ENCODE measurements around the gene FGF9.
A peak's percentile ranks its signal among the peaks of the same experiment; 100 is the strongest.

The FGF9 gene

DNA sequence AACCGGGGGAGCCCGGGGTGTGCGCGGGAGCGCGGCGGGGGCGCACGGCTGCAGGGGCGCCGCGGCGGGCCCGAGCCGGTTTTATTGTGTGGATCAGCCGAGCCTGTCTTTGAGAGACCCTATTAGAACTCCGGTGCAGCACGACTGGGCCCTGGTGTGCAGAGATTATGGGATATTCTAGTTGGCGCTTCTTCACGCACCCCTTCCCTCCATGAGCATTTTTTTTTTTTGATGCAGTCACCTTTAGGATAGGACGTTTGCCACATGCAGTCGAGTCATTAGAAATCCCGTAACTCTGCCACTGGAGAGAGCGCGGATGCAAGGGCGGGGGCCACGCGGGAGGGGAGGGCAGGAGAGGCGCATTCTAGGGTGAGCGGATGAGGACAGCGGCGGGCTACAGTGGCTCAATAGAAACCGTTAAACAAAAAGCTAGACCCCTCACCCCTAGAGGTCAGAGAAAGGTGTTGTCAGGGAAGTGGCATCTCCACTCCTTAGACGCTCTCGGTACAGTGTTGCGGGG lies 3.7 kb downstream of the FGF9 start:
- DNase-seq (ENCODE audit: low read depth) = no peak

DNA sequence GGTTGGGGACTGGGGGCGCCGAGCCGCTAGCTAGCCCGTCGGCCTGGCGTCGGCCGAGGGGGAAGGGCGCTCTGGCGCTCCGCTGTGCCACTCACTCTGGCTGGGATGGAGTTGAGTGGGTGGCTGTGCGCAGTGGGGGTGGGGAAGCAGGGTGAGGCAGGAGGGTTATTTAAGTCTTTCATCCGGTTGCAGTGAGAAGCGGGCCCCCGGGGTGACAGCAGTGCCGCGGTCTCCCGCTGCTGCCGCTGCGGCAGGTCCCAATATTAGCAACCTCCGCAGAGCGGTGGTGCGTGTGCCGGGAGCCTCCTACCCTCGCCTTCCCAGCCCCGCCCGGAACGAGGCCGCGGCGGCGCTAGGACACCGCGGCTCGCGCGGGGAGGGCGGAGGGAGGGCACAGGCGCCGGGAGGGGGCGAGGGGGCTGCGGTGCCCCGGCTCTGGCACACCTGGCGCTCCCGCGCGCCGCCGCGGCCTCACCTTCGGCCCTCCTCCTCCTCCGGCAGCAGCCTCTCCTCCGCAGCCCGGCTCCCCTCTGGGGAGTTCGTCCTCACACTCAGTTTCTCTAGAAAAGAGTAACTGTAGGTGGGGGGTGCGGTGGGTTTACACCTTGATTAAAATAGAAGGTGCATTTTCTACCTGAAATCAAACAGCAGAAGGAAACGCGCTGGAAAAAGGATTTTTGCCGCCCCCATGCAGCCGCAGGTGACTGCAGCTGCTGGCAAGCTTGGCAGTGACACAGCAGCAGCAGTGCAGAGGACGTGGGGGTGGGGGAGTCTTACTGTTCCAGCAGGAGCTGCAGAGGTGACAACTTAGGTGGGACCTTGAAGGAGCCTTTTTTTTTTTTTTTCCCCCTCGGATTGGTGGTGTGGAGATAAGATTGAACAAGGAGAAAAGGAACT lies 4.5 kb downstream of the FGF9 start:
- peak; percentile 37 for DNase-seq (ENCODE audit: low read depth)

DNA sequence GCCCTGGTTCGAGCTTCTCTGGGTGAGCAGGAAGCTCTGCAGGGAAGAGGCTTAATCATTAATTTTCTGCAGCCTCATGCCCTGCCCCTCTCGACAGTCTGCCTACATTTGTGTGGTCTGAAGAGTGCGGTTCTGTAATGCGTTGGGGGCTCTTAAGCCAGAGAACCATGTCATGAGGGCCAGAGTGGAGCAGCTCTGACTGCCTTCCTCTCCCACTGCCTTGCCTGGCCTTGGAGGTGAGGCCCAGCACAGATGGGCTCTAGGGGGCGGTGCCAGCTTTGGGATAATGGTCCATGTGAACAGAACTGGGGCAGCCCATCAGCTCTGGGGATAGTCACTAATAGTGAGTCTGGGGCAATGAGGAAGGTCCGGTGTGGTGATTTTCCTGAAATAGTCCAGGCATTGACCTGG lies 5.7 kb downstream of the FGF9 start:
- no peak for DNase-seq (ENCODE audit: low read depth)

- DNase-seq (ENCODE audit: low read depth) = no peak
These were observed 6.3 kb downstream of the FGF9 start for GRCh38 chr13:21677075-21677623.

DNA sequence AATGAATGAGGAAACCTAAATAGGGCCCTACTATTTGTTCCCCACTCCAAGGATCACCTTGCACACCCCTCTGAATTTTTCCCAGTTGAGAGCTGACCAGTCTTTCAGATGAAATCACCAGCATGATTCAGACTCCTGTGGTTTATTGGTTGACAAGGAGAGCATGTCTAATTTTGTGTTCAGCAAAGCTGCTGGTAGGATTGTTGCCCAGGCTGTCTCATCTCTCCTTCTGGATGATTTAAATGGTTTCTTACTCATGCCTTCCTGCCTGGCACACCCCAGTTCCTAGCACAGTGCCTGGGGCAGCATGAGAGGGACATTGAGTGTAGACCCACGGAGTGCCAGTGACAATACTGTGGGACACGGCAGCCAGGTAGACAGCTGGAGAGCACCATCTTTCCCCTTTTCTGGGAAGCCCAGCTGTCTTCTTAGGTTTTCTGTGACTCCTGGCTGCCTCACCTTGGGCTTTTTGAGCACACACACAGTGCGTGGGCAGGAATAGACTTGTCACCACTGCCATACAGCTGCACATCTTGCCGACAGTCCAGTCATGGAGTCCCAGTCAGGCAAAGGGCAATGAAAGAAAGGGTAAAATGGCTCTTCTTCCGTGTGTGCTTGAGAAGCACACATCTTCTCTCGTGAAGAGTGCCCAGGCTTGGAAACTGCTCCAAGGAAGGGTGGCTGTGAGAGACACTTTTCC lies 12.3 kb downstream of the FGF9 start:
- DNase-seq (ENCODE audit: low read depth) = no peak

DNA sequence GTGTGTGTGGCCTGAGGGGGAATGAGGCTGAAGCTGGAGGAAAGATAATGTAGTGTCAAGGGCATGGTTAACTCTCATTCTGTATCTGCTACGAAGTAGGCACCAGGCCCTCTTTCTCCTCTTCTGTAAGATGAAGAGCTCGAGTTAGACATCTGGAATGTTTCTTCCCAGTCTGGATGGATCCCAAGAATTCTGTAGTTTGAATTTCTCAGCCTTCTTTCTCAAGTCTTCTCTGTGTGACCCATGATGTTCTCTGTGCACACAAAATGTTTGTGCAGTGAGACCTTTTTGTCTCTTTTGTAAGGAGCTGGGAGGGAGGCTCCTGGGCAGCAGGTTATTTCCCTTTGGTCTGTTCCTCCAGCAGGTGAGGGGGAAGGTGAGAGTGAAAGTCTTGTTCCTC lies 13.7 kb downstream of the FGF9 start:
- DNase-seq (ENCODE audit: low read depth) = no peak

DNA sequence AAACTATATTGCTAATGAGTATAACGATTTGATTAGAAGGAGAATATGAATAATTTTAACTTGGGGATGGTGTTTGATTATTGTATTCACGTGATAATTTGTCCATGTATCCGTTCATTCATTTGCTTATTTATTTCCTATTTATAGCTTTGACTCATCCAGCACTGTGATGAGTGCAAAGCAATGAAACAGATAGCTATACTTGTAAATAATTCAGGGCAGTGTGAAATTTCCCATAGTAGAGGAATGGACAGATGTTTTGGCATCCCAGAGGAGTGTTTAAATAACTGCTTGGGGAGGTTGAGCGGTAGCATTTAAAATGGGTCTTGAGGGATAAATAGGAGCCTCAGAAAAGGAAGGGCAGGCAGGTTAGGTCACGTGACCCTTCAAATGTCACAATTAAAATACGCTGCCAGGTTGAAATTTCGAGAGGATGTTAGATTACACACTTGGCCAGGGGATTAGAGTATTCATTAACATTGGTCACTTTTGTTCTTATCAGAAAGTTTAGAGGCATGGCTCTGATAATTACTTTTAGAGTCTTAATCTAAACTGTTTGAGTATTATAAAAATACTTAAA lies 14.7 kb downstream of the FGF9 start:
- DNase-seq (ENCODE audit: low read depth) = no peak

DNA sequence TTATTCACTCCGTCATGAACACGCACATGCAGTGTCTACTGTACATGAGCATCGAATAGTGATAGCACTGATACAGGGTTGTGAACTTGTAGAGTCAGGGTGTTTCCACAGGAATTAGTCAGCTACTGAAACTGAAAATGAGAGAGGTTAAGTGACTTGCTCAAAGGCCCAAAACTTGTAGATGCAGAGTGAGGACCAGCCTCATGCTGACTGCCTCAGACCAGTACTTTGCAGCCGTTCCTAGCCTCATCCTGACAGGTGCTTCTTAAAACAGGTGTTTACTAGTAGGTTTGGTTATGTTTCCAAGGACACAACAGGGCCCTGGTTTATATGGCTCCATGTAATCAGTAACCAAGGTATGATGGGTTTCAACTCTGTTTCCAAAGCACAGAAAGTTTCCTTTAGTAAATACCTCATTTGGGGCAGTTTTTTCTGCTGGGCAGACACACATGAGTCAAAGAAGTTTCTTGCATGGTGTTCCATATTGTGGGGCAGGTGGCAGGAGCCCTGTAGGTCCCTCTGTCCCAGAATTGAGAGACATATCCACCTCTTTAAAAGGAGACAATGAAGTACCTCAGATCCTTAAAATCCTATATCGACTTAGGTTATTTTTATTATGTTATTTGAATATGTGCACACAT lies 16.0 kb downstream of the FGF9 start:
- DNase-seq (ENCODE audit: low read depth) = no peak

- DNase-seq (ENCODE audit: low read depth) = no peak
These were observed 17.2 kb downstream of the FGF9 start for GRCh38 chr13:21688056-21688455.

DNA sequence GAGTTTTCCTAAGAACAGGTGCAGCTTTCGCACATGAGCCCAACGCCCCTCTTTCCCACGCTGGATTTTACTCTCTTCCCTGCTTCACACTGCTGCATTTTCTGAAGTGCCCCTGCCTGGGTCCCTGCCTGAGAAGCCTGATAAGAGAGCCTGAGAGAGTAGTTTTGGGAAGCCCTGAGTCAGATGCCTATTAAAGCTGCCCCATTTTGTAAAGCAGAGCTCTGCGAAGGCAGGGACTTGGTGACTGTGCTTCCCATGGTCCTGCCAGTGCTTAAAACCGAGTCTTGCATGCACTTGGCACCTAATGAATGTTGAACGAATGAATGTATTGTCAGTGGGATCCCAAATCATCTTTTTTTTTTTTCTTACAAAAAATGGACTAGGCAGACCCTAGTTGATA lies 18.2 kb downstream of the FGF9 start:
- no peak for DNase-seq (ENCODE audit: low read depth)

GRCh38 chr13:21690955-21691354 lies 20.1 kb downstream of the FGF9 start:
- DNase-seq (ENCODE audit: low read depth) = no peak

DNA sequence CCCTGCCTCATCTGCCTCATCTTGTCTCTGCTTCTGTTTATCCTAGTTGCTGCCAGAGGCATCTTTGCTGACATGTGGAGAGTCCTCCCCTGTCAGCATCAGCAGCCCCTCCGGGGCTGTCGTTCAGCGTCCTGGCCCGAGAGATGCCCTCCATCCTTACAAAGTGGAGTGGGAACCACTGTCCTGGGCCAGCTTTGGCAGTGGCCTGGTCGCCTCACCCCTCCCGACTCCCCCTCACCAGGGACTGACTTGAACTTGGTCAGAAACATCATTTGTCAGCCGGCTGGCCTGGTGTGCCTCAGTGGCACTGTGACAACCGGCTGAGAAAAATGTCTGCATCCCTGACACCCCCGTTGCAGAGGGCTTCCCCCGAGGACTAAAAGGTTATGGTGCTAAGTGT lies 20.6 kb downstream of the FGF9 start:
- no peak for DNase-seq (ENCODE audit: low read depth)

- no peak for DNase-seq (ENCODE audit: low read depth)
These were observed 21.1 kb downstream of the FGF9 start for GRCh38 chr13:21691928-21692327.

- DNase-seq (ENCODE audit: low read depth) = no peak
These were observed 24.0 kb downstream of the FGF9 start for GRCh38 chr13:21694831-21695230.

DNA sequence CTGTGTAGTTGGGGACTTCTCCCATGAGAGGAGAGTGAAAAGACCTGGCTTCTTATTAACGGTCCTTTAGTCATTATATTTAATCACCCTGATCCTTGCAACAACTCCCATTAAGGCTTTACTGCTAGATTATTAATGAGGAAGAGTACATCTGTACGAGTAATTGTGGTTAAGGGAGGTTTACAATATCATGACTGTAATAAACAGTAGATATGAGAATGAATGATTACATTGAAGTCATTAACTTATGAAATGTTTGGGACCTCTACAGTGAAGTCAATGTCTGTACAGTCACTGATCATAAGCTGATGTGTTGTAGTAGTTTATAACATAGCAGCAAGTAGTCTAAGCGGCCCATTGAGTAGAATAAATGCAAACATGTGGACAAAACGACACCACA lies 24.7 kb downstream of the FGF9 start:
- no peak for DNase-seq (ENCODE audit: low read depth)

DNA sequence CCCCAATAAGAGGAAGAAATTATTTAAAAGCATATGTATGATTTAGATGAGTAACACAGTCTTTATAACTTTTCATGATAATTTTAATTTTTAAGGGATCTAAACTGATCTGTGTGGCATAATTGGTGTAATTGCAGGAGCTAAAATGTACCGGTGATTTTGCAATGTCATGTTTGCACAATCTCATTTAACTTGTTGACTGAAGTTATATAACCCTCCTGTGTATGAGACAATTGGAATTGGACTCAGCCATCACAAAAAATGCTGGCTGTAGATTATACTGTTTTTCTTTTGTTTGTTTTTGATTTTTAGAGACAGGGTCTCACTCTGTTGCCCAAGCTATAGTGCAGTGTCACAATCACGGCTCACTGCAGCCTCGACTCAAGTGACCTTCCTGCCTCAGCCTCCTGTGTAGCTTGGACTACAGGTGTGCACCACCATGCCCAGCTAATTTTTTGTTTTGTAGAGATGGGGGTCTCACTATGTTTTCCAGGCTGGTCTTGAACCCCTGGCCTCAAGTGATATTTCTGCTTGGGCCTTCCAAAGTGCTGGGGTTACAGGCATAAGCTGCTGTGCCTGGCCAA lies 26.1 kb downstream of the FGF9 start:
- DNase-seq (ENCODE audit: low read depth) = no peak

GRCh38 chr13:21698817-21699679 lies 28.2 kb downstream of the FGF9 start:
- no peak for DNase-seq (ENCODE audit: low read depth)

DNA sequence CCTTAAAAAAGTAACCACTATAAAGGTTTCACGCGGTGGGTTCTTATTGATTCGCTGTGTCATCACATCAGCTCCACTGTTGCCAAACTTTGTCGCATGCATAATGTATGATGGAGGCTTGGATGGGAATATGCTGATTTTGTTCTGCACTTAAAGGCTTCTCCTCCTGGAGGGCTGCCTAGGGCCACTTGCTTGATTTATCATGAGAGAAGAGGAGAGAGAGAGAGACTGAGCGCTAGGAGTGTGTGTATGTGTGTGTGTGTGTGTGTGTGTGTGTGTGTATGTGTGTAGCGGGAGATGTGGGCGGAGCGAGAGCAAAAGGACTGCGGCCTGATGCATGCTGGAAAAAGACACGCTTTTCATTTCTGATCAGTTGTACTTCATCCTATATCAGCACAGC lies 30.6 kb downstream of the FGF9 start:
- no peak for DNase-seq (ENCODE audit: low read depth)

DNA sequence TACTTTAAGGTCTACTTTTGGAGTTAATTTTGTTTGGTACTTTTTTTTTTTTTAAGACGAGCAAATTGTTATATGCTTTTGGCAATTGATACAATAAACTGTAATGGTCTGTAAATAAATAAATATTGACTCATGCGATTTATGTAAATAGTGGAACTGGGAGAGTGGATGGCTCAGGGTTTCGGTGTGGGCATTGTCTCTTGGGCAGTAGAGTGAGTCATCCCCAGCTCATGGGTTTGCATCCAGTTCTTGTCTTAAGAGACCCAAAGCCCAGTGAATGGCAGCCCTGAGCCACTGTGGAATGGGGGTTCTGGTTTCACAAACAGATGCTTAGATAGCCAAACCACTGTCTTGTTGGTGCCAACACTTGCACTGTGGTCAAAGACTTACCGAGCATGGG lies 33.0 kb downstream of the FGF9 start:
- no peak for DNase-seq (ENCODE audit: low read depth)

- DNase-seq (ENCODE audit: low read depth) = no peak
These were observed 36.7 kb downstream of the FGF9 start for GRCh38 chr13:21707586-21707985.

GRCh38 chr13:21709697-21710096 lies 38.8 kb downstream of the FGF9 start:
- DNase-seq (ENCODE audit: low read depth) = no peak

Measured in activated T-cell treated with anti-CD3 and anti-CD28 coated beads for 48 hours (primary cell).